HepG2 (cell line): ENCODE results near the gene GJA9. TPM values are rescaled to one million over a fixed set of nuclear protein-coding genes. Genes with fewer than 3 reads are reported as not detected.

ENCODE experiments used
- ARNT2 ChIP-seq: sonication (generic); formaldehyde crosslinking; IDR thresholded peaks from 2 replicates; pipeline ENCODE4 v1.8.0; 2022; ENCODE audit warnings: mild to moderate bottlenecking, low read depth, missing genetic modification reagents, moderate library complexity
- ELF1 ChIP-seq: sonication (generic); formaldehyde crosslinking; IDR thresholded peaks from 2 replicates; pipeline ENCODE4 v1.4.0; 2020; ENCODE audit warnings: missing genetic modification reagents
- IKZF1 ChIP-seq: fragments of 450-650 bp; IDR thresholded peaks from 2 replicates; pipeline ENCODE4 v1.7.1; 2016
- NCOA1 ChIP-seq: sonication (generic); formaldehyde crosslinking; IDR thresholded peaks from 2 replicates; pipeline ENCODE4 v1.9.0; 2021; ENCODE audit warnings: missing genetic modification reagents
- RBFOX2 ChIP-seq: fragments of 200-400 bp; formaldehyde crosslinking; IDR thresholded peaks from 2 replicates; pipeline ENCODE4 v1.6.1; 2017; ENCODE audit warnings: low read depth, mild to moderate bottlenecking, low read length
- SIN3A ChIP-seq: IDR thresholded peaks from 2 replicates; pipeline ENCODE4 v1.6.1; 2011; ENCODE audit warnings: low read depth, mild to moderate bottlenecking, control low read depth, low read length, borderline replicate concordance
- ZFP36L2 ChIP-seq: sonication (generic); formaldehyde crosslinking; IDR thresholded peaks from 2 replicates; pipeline ENCODE4 v1.4.0; 2020; ENCODE audit warnings: missing genetic modification reagents
- ZFYVE20 ChIP-seq: sonication (generic); formaldehyde crosslinking; IDR thresholded peaks from 2 replicates; pipeline ENCODE4 v1.8.0; 2023; ENCODE audit warnings: low read depth, mild to moderate bottlenecking, moderate library complexity, missing genetic modification reagents, borderline replicate concordance
- ZKSCAN5 ChIP-seq: sonication (generic); formaldehyde crosslinking; IDR thresholded peaks from 2 replicates; pipeline ENCODE4 v1.5.1; 2020; ENCODE audit warnings: mild to moderate bottlenecking, missing genetic modification reagents
- ZNF205 ChIP-seq: IDR thresholded peaks from 2 replicates; pipeline ENCODE4 v1.6.1; 2018; ENCODE audit warnings: missing biosample characterization, missing genetic modification reagents
- ZNF431 ChIP-seq: sonication (generic); formaldehyde crosslinking; IDR thresholded peaks from 2 replicates; pipeline ENCODE4 v1.9.0; 2022; ENCODE audit warnings: missing genetic modification reagents, low read depth, mild to moderate bottlenecking, borderline replicate concordance
- polyA plus RNA-seq, 8 experiments: library from polyadenylated mRNA; depleted of rRNA in 3 of 8; stranded (reverse) in 7 of 8; unstranded in 1 of 8; fragments of >200 nt; fragmentation: Illumina TruSeq in 4 of 8; extraction: Trizol in 4 of 8; gene quantifications; 2 replicates each; pipeline versions ENCODE4 v1.2.1 to v1.2.3, GENCODE V29; 2011 to 2016; ENCODE audit warnings: low read depth in 4 of 8, missing spikeins in 1 of 8, mixed read lengths in 1 of 8; ENCODE audit not compliant: insufficient read depth in 1 of 8
- total RNA-seq, 5 experiments: library from RNA; depleted of rRNA; stranded (reverse); fragments of >200 nt; fragmentation: Illumina TruSeq; extraction: Trizol; gene quantifications; 2 replicates each; pipeline ENCODE4 v1.2.3, GENCODE V29; 2016; ENCODE audit warnings: low read depth in 1 of 5
- TF ChIP-seq, protein P1 (sequence below): sonication (generic); formaldehyde crosslinking; IDR thresholded peaks from 2 replicates; pipeline ENCODE4 v1.4.0; 2020; ENCODE audit warnings: missing genetic modification reagents, low read depth, mild to moderate bottlenecking, borderline replicate concordance
- TF ChIP-seq, protein P2 (sequence below): sonication (generic); formaldehyde crosslinking; IDR thresholded peaks from 2 replicates; pipeline ENCODE4 v1.9.0; 2022; ENCODE audit warnings: low read depth, missing genetic modification reagents
- TF ChIP-seq, protein P3 (sequence below): IDR thresholded peaks from 2 replicates; pipeline ENCODE4 v1.6.1; 2012; ENCODE audit warnings: low read length, improper control_type of control experiment
- TF ChIP-seq, protein P4 (sequence below): sonication (generic); formaldehyde crosslinking; IDR thresholded peaks from 2 replicates; pipeline ENCODE4 v1.4.0; 2020; ENCODE audit warnings: mild to moderate bottlenecking, missing genetic modification reagents, borderline replicate concordance
- TF ChIP-seq, protein P5 (sequence below): IDR thresholded peaks from 2 replicates; pipeline ENCODE4 v1.6.1; 2016

The GJA9 gene
- total and polyA plus RNA-seq, 2 of the 13 experiments (the other 11 are each of a cell fraction or from before 2014, with no cell fraction given), result 0.08 to 0.13 TPM

DNA sequence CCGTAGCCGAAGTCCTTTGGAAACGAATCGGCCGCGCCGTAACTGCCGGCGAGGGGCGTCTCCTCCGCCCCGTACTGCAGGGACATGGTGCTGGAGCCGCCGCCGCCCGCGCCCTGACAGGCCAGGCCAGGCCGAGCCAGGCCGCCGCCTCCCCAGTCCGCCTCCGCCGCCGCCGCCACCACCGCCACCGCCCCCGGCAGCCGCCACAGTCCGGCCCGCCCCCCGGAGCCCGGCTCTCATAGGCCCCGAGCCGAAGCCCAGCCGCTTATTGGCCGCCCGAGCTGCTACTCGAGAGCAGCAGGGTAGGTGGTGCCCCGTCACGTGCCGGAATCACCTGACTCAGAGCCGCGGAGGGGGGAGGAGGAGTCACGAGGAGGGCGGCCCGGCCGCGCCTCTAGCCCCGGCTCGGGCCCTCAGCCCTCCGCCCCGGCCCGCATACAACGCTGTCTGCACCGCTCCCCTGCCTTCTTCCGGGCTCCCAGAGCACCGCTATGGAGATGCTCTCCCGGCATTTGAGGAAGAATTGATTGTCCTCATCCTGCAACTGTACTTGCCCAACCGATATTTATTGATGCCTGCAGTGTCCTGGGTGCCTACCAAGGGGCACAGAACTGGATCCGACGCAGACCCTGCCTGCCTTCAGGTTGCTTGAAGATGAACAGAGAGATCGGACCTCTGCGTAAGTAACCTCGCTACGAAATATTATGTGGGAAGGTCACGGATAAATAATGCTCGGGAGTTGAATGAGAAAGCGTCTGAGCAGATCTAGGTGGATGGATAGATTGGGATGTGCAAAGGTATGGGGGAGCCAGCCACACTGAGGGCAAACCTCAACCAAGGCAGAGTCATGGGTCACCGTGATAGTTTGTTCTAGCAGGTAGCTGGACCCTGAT lies 21.6 kb downstream of the GJA9 start, which contains the start of gene RRAGC (continued):
- TF ChIP-seq, protein P1, sequence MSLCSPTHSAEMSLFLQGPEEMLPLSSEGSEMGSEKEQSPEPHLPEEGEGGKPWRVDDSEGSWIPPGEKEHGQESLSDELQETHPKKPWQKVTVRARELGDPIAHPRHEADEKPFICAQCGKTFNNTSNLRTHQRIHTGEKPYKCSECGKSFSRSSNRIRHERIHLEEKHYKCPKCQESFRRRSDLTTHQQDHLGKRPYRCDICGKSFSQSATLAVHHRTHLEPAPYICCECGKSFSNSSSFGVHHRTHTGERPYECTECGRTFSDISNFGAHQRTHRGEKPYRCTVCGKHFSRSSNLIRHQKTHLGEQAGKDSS (CRISPR knock-in tag), result no peak
- TF ChIP-seq RBFOX2, result peak; percentile 67
- TF ChIP-seq NCOA1 (CRISPR knock-in tag), result no peak
- no peak for TF ChIP-seq ZFP36L2 (CRISPR knock-in tag)
- TF ChIP-seq, protein P2, sequence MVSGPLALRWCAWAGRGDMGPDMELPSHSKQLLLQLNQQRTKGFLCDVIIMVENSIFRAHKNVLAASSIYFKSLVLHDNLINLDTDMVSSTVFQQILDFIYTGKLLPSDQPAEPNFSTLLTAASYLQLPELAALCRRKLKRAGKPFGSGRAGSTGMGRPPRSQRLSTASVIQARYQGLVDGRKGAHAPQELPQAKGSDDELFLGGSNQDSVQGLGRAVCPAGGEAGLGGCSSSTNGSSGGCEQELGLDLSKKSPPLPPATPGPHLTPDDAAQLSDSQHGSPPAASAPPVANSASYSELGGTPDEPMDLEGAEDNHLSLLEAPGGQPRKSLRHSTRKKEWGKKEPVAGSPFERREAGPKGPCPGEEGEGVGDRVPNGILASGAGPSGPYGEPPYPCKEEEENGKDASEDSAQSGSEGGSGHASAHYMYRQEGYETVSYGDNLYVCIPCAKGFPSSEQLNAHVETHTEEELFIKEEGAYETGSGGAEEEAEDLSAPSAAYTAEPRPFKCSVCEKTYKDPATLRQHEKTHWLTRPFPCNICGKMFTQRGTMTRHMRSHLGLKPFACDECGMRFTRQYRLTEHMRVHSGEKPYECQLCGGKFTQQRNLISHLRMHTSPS (CRISPR knock-in tag), result no peak
- TF ChIP-seq, protein P3, sequence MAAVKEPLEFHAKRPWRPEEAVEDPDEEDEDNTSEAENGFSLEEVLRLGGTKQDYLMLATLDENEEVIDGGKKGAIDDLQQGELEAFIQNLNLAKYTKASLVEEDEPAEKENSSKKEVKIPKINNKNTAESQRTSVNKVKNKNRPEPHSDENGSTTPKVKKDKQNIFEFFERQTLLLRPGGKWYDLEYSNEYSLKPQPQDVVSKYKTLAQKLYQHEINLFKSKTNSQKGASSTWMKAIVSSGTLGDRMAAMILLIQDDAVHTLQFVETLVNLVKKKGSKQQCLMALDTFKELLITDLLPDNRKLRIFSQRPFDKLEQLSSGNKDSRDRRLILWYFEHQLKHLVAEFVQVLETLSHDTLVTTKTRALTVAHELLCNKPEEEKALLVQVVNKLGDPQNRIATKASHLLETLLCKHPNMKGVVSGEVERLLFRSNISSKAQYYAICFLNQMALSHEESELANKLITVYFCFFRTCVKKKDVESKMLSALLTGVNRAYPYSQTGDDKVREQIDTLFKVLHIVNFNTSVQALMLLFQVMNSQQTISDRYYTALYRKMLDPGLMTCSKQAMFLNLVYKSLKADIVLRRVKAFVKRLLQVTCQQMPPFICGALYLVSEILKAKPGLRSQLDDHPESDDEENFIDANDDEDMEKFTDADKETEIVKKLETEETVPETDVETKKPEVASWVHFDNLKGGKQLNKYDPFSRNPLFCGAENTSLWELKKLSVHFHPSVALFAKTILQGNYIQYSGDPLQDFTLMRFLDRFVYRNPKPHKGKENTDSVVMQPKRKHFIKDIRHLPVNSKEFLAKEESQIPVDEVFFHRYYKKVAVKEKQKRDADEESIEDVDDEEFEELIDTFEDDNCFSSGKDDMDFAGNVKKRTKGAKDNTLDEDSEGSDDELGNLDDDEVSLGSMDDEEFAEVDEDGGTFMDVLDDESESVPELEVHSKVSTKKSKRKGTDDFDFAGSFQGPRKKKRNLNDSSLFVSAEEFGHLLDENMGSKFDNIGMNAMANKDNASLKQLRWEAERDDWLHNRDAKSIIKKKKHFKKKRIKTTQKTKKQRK, result no peak
- TF ChIP-seq IKZF1, result no peak
- TF ChIP-seq ZFYVE20, result no peak
- peak; percentile 84; the same call in 1 of the 2 replicates for TF ChIP-seq SIN3A
- TF ChIP-seq, protein P4, sequence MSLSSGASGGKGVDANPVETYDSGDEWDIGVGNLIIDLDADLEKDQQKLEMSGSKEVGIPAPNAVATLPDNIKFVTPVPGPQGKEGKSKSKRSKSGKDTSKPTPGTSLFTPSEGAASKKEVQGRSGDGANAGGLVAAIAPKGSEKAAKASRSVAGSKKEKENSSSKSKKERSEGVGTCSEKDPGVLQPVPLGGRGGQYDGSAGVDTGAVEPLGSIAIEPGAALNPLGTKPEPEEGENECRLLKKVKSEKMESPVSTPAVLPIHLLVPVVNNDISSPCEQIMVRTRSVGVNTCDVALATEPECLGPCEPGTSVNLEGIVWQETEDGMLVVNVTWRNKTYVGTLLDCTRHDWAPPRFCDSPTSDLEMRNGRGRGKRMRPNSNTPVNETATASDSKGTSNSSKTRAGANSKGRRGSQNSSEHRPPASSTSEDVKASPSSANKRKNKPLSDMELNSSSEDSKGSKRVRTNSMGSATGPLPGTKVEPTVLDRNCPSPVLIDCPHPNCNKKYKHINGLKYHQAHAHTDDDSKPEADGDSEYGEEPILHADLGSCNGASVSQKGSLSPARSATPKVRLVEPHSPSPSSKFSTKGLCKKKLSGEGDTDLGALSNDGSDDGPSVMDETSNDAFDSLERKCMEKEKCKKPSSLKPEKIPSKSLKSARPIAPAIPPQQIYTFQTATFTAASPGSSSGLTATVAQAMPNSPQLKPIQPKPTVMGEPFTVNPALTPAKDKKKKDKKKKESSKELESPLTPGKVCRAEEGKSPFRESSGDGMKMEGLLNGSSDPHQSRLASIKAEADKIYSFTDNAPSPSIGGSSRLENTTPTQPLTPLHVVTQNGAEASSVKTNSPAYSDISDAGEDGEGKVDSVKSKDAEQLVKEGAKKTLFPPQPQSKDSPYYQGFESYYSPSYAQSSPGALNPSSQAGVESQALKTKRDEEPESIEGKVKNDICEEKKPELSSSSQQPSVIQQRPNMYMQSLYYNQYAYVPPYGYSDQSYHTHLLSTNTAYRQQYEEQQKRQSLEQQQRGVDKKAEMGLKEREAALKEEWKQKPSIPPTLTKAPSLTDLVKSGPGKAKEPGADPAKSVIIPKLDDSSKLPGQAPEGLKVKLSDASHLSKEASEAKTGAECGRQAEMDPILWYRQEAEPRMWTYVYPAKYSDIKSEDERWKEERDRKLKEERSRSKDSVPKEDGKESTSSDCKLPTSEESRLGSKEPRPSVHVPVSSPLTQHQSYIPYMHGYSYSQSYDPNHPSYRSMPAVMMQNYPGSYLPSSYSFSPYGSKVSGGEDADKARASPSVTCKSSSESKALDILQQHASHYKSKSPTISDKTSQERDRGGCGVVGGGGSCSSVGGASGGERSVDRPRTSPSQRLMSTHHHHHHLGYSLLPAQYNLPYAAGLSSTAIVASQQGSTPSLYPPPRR (CRISPR knock-in tag), result no peak
- TF ChIP-seq ZNF205 (CRISPR knock-in tag), result no peak
- 0 out of 2 replicates have a peak, but pooled peaks have one; percentile 26 for TF ChIP-seq ARNT2 (CRISPR knock-in tag)
- TF ChIP-seq ZKSCAN5 (CRISPR knock-in tag), result no peak
- TF ChIP-seq, protein P5, sequence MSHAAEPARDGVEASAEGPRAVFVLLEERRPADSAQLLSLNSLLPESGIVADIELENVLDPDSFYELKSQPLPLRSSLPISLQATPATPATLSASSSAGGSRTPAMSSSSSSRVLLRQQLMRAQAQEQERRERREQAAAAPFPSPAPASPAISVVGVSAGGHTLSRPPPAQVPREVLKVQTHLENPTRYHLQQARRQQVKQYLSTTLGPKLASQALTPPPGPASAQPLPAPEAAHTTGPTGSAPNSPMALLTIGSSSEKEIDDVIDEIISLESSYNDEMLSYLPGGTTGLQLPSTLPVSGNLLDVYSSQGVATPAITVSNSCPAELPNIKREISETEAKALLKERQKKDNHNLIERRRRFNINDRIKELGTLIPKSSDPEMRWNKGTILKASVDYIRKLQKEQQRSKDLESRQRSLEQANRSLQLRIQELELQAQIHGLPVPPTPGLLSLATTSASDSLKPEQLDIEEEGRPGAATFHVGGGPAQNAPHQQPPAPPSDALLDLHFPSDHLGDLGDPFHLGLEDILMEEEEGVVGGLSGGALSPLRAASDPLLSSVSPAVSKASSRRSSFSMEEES (CRISPR knock-in tag), result peak; percentile 100
- peak; percentile 45; the same call in 1 of the 2 replicates for TF ChIP-seq ELF1 (CRISPR knock-in tag)
- no peak for TF ChIP-seq ZNF431 (CRISPR knock-in tag)
